ENCODE results near the gene ADPRHL1. TPM values are rescaled to one million over a fixed set of nuclear protein-coding genes. Genes with fewer than 3 reads are reported as not detected.
"Not testable (repeated sequence)": the region's sequence is repeated elsewhere in the genome, so short reads cannot be mapped to it uniquely, and the experiment has no call there.

The ADPRHL1 gene
- total RNA-seq, 1 donor from 2014 or later: 2.6 TPM

- no peak overlapping the region for H3K27ac Mint-ChIP-seq (ENCODE audit: unreplicated experiment)
- peaks cover 7% of the 10 kb centered on the region for H3K27me3 Mint-ChIP-seq (ENCODE audit: unreplicated experiment)
- H3K36me3 Mint-ChIP-seq (ENCODE audit: unreplicated experiment): no peaks in the 10 kb centered on the region
- no peaks in the 10 kb centered on the region for H3K4me1 Mint-ChIP-seq (ENCODE audit: unreplicated experiment)
- H3K9me3 Mint-ChIP-seq (ENCODE audit: unreplicated experiment): no peaks in the 10 kb centered on the region
- no peak for TF ChIP-seq CTCF (IDR thresholded peaks at IDR 0.05)
- no peak overlapping the region for H3K4me3 Mint-ChIP-seq (ENCODE audit: unreplicated experiment)
- DNase-seq (ENCODE audit: extremely low spot score, unreplicated experiment): peak; percentile 67
These were observed 82.2 kb downstream of the ADPRHL1 start for GRCh38 chr13:113371061-113371460.

- no peak for TF ChIP-seq CTCF (IDR thresholded peaks at IDR 0.05)
- no peaks in the 10 kb centered on the region for H3K9me3 Mint-ChIP-seq (ENCODE audit: unreplicated experiment)
- H3K4me3 Mint-ChIP-seq (ENCODE audit: unreplicated experiment): no peak overlapping the region
- H3K36me3 Mint-ChIP-seq (ENCODE audit: unreplicated experiment): no peaks in the 10 kb centered on the region
- H3K4me1 Mint-ChIP-seq (ENCODE audit: unreplicated experiment): no peaks in the 10 kb centered on the region
- H3K27me3 Mint-ChIP-seq (ENCODE audit: unreplicated experiment): peaks cover 5% of the 10 kb centered on the region
- H3K27ac Mint-ChIP-seq (ENCODE audit: unreplicated experiment): no peak overlapping the region
- peak; percentile 60 for DNase-seq (ENCODE audit: extremely low spot score, unreplicated experiment)
These were observed 83.4 kb downstream of the ADPRHL1 start for GRCh38 chr13:113369881-113370280.

GRCh38 chr13:113369189-113369588, 84.1 kb downstream of the ADPRHL1 start:
- H3K27ac Mint-ChIP-seq (ENCODE audit: unreplicated experiment): no peak overlapping the region
- no peak for TF ChIP-seq CTCF (IDR thresholded peaks at IDR 0.05)
- peak; percentile 81 for DNase-seq (ENCODE audit: extremely low spot score, unreplicated experiment)
- H3K4me1 Mint-ChIP-seq (ENCODE audit: unreplicated experiment): no peaks in the 10 kb centered on the region
- no peaks in the 10 kb centered on the region for H3K27me3 Mint-ChIP-seq (ENCODE audit: unreplicated experiment)
- H3K4me3 Mint-ChIP-seq (ENCODE audit: unreplicated experiment): no peak overlapping the region
- no peaks in the 10 kb centered on the region for H3K36me3 Mint-ChIP-seq (ENCODE audit: unreplicated experiment)
- no peaks in the 10 kb centered on the region for H3K9me3 Mint-ChIP-seq (ENCODE audit: unreplicated experiment)

GRCh38 chr13:113368353-113368752, 84.9 kb downstream of the ADPRHL1 start:
- not testable (repeated sequence) for H3K4me3 Mint-ChIP-seq (ENCODE audit: unreplicated experiment); H3K9me3 Mint-ChIP-seq (ENCODE audit: unreplicated experiment); H3K4me1 Mint-ChIP-seq (ENCODE audit: unreplicated experiment)

GRCh38 chr13:113367771-113368170, 85.5 kb downstream of the ADPRHL1 start:
- Mint-ChIP-seq H3K27me3 (ENCODE audit: unreplicated experiment) (peaks cover under 1% of the 10 kb centered on the region), H3K4me1 (ENCODE audit: unreplicated experiment) (peaks cover 1% of the 10 kb centered on the region), H3K9me3 (ENCODE audit: unreplicated experiment) (no peaks in the 10 kb centered on the region), H3K36me3 (ENCODE audit: unreplicated experiment) (no peaks in the 10 kb centered on the region), H3K4me3 (ENCODE audit: unreplicated experiment) (no peak overlapping the region), H3K27ac (ENCODE audit: unreplicated experiment) (no peak overlapping the region)
- DNase-seq (ENCODE audit: extremely low spot score, unreplicated experiment): peak; percentile 70
- TF ChIP-seq CTCF (IDR thresholded peaks at IDR 0.05): no peak

More at GRCh38 chr13:113368353-113368752, 84.9 kb downstream of the ADPRHL1 start:
- peak; percentile 63 for DNase-seq (ENCODE audit: extremely low spot score, unreplicated experiment)
- H3K36me3 Mint-ChIP-seq (ENCODE audit: unreplicated experiment); H3K27me3 Mint-ChIP-seq (ENCODE audit: unreplicated experiment); H3K27ac Mint-ChIP-seq (ENCODE audit: unreplicated experiment): not testable (repeated sequence)

- H3K27ac Mint-ChIP-seq (ENCODE audit: unreplicated experiment): no peak overlapping the region
- peaks cover 2% of the 10 kb centered on the region for H3K4me1 Mint-ChIP-seq (ENCODE audit: unreplicated experiment)
- H3K27me3 Mint-ChIP-seq (ENCODE audit: unreplicated experiment): peaks cover 5% of the 10 kb centered on the region
- no peak overlapping the region for H3K4me3 Mint-ChIP-seq (ENCODE audit: unreplicated experiment)
- no peaks in the 10 kb centered on the region for H3K36me3 Mint-ChIP-seq (ENCODE audit: unreplicated experiment)
- no peak for DNase-seq (ENCODE audit: extremely low spot score, unreplicated experiment)
- H3K9me3 Mint-ChIP-seq (ENCODE audit: unreplicated experiment): no peaks in the 10 kb centered on the region
- TF ChIP-seq CTCF (IDR thresholded peaks at IDR 0.05): no peak
These were observed 86.2 kb downstream of the ADPRHL1 start for GRCh38 chr13:113367020-113367560.
